HFFc6 (cell line): Measurements from ENCODE around the gene GPRIN1. TPM values are rescaled to one million over a fixed set of nuclear protein-coding genes. Genes with fewer than 3 reads are reported as not detected.

Source experiments
- DNase-seq: peaks from one replicate; pipeline ENCODE4 v3.0.0-alpha.2; 2018
- H3K27ac Mint-ChIP-seq: 2 replicates; pipeline ENCODE4 v1.8.0; 2020; ENCODE audit warnings: mild to moderate bottlenecking, mixed read lengths
- H3K27me3 Mint-ChIP-seq: 2 replicates; pipeline ENCODE4 v1.8.0; 2021; ENCODE audit warnings: mild to moderate bottlenecking, moderate library complexity, mixed read lengths; ENCODE audit not compliant: insufficient read depth
- H3K36me3 Mint-ChIP-seq: 2 replicates; pipeline ENCODE4 v1.8.0; 2021; ENCODE audit warnings: low read depth, mixed read lengths
- H3K4me1 Mint-ChIP-seq: 2 replicates; pipeline ENCODE4 v1.8.0; 2020; ENCODE audit warnings: low read depth, mixed read lengths
- H3K4me3 Mint-ChIP-seq: 2 replicates; pipeline ENCODE4 v1.8.0; 2020; ENCODE audit warnings: mild to moderate bottlenecking, moderate library complexity, mixed read lengths
- H3K9me3 Mint-ChIP-seq: 2 replicates; pipeline ENCODE4 v1.8.0; 2020; ENCODE audit warnings: mild to moderate bottlenecking, mixed read lengths
- CTCF ChIP-seq: fragments of 200-600 bp; sonication (generic); IDR thresholded peaks from 2 replicates; pipeline ENCODE4 v1.5.0; 2021; ENCODE audit warnings: antibody characterized with exemption, mild to moderate bottlenecking
- total RNA-seq, 6 experiments: library from RNA; stranded (reverse); fragmentation: NEBNext Ultra II Directional; extraction: Animal tissue kit (Norgen Biotek cat#: 25700); gene quantifications; 2 replicates in 1 of 6; 3 replicates in 5 of 6; pipeline ENCODE4 v1.2.3, GENCODE V29; 2021

Gene GPRIN1
- total RNA-seq, 6 experiments from 2014 or later = 2.3 to 5.4 (median 2.6) TPM

- TF ChIP-seq CTCF = no peak
- H3K4me3 Mint-ChIP-seq = peak overlapping the region; percentile 91
- H3K9me3 Mint-ChIP-seq = no peaks in the 10 kb centered on the region
- H3K27me3 Mint-ChIP-seq = no peaks in the 10 kb centered on the region; the same call in 1 of the 2 replicates
- H3K4me1 Mint-ChIP-seq = peaks cover 31% of the 10 kb centered on the region
- H3K27ac Mint-ChIP-seq = peak overlapping the region; percentile 42; the same call in 1 of the 2 replicates
- peaks cover 3% of the 10 kb centered on the region; the same call in 1 of the 2 replicates for H3K36me3 Mint-ChIP-seq
- DNase-seq = no peak
These were observed 38.7 kb upstream of the GPRIN1 start for GRCh38 chr5:176648474-176649194.

- Mint-ChIP-seq H3K27me3 (no peaks in the 10 kb centered on the region; the same call in 1 of the 2 replicates), H3K4me3 (peak overlapping the region; percentile 91)
- no peak for DNase-seq
These were observed 38.0 kb upstream of the GPRIN1 start for GRCh38 chr5:176647843-176648473.

GRCh38 chr5:176647030-176647842 is 37.3 kb upstream of the GPRIN1 start, which contains the start of gene TSPAN17:
TSPAN17 (plus strand) TSS chr5:176647484; CDS start chr5:176647616, 132 bp downstream.
- H3K9me3 Mint-ChIP-seq = no peaks in the 10 kb centered on the region
- DNase-seq = peak; percentile 99
- no peaks in the 10 kb centered on the region for H3K36me3 Mint-ChIP-seq
- peak within 1 kb of the TSS; percentile 91 for H3K4me3 Mint-ChIP-seq
- peak; percentile 53 for TF ChIP-seq CTCF
- H3K4me1 Mint-ChIP-seq = peaks cover 24% of the 10 kb centered on the region
- H3K27me3 Mint-ChIP-seq = no peaks in the 10 kb centered on the region; the same call in 1 of the 2 replicates
- peak within 1 kb of the TSS; percentile 77 for H3K27ac Mint-ChIP-seq

More at GRCh38 chr5:176647843-176648473, 38.0 kb upstream of the GPRIN1 start:
- no peak for TF ChIP-seq CTCF
- Mint-ChIP-seq H3K36me3 (no peaks in the 10 kb centered on the region), H3K4me1 (peaks cover 24% of the 10 kb centered on the region), H3K27ac (peak overlapping the region; percentile 74), H3K9me3 (no peaks in the 10 kb centered on the region)

- peak overlapping the region; percentile 77 for H3K27ac Mint-ChIP-seq
- H3K4me3 Mint-ChIP-seq = peak overlapping the region; percentile 84
- H3K4me1 Mint-ChIP-seq = peaks cover 24% of the 10 kb centered on the region
- no peak for TF ChIP-seq CTCF
- H3K36me3 Mint-ChIP-seq = no peaks in the 10 kb centered on the region
- H3K27me3 Mint-ChIP-seq = no peaks in the 10 kb centered on the region; the same call in 1 of the 2 replicates
- no peak for DNase-seq
- H3K9me3 Mint-ChIP-seq = no peaks in the 10 kb centered on the region
These were observed 36.7 kb upstream of the GPRIN1 start for GRCh38 chr5:176646707-176647029.

GRCh38 chr5:176646049-176646706 is 36.2 kb upstream of the GPRIN1 start:
- H3K27me3 Mint-ChIP-seq = no peaks in the 10 kb centered on the region; the same call in 1 of the 2 replicates
- H3K36me3 Mint-ChIP-seq = no peaks in the 10 kb centered on the region
- TF ChIP-seq CTCF = no peak
- no peak overlapping the region for H3K27ac Mint-ChIP-seq
- DNase-seq = no peak
- H3K9me3 Mint-ChIP-seq = no peaks in the 10 kb centered on the region
- H3K4me3 Mint-ChIP-seq = no peak overlapping the region
- H3K4me1 Mint-ChIP-seq = peaks cover 24% of the 10 kb centered on the region
